ENCODE data around the gene ANKRD23. TPM values are rescaled to one million over a fixed set of nuclear protein-coding genes. Genes with fewer than 3 reads are reported as not detected.
A peak's percentile ranks its signal among the peaks of the same experiment; 100 is the strongest.
"Not testable (repeated sequence)": the region's sequence is repeated elsewhere in the genome, so short reads cannot be mapped to it uniquely, and the experiment has no call there.

Gene ANKRD23
- total RNA-seq, 1 experiment from 2014 or later: 4.2 TPM

- no peak for DNase-seq (ENCODE audit: low spot score)
Measured at GRCh38 chr2:96799623-96799935, 44.2 kb downstream of the ANKRD23 start.

- DNase-seq (ENCODE audit: low spot score): no peak
Measured at GRCh38 chr2:96798733-96799622, 44.8 kb downstream of the ANKRD23 start.

- DNase-seq (ENCODE audit: low spot score): no peak
Measured at GRCh38 chr2:96797066-96797625, 46.7 kb downstream of the ANKRD23 start.

- DNase-seq (ENCODE audit: low spot score): not testable (repeated sequence)
Measured at GRCh38 chr2:96796497-96796896, 47.3 kb downstream of the ANKRD23 start.

- DNase-seq (ENCODE audit: low spot score): no peak
Measured at GRCh38 chr2:96795076-96795475, 48.7 kb downstream of the ANKRD23 start.

- no peak for DNase-seq (ENCODE audit: low spot score)
Measured at GRCh38 chr2:96792772-96793749, 50.8 kb downstream of the ANKRD23 start.

- no peak for DNase-seq (ENCODE audit: low spot score)
Measured at GRCh38 chr2:96789245-96789617, 54.6 kb downstream of the ANKRD23 start.

GRCh38 chr2:96788442-96789244 is 55.2 kb downstream of the ANKRD23 start:
- peak; percentile 66 for DNase-seq (ENCODE audit: low spot score)

Other genes starting within 250 kb of the ANKRD23 start
- 32.7 and 36.7 TPM in 2 replicates for gene KANSL3, start 205.7 kb downstream of the ANKRD23 start, total RNA-seq (2014; rRNA removed; shearing (Covaris generic))
- gene FER1L5, start 201.3 kb downstream of the ANKRD23 start, total RNA-seq (2014; rRNA removed; shearing (Covaris generic)): 0.10 and 0.22 TPM in 2 replicates
- gene LMAN2L, start 104.0 kb downstream of the ANKRD23 start, total RNA-seq (2014; rRNA removed; shearing (Covaris generic)): 49.3 and 57.1 TPM in 2 replicates
- 4.4 and 5.2 TPM in 2 replicates for gene CNNM4, start 83.1 kb downstream of the ANKRD23 start, total RNA-seq (2014; rRNA removed; shearing (Covaris generic))
- 5.5 and 7.1 TPM in 2 replicates for gene CNNM3, start 27.8 kb downstream of the ANKRD23 start, total RNA-seq (2014; rRNA removed; shearing (Covaris generic))
- gene ANKRD39, start 14.0 kb upstream of the ANKRD23 start, total RNA-seq (2014; rRNA removed; shearing (Covaris generic)): 33.5 and 37.9 TPM in 2 replicates
- 38.4 and 40.1 TPM in 2 replicates for gene SEMA4C, start 26.1 kb upstream of the ANKRD23 start, total RNA-seq (2014; rRNA removed; shearing (Covaris generic))
- gene FAM178B, start 142.6 kb upstream of the ANKRD23 start, total RNA-seq (2014; rRNA removed; shearing (Covaris generic)): 0.05 TPM in 1 of 2 replicates, not detected in the other

All from A172 (cell line).